ENCODE measurements around the gene KRT72. TPM values are rescaled to one million over a fixed set of nuclear protein-coding genes. Genes with fewer than 3 reads are reported as not detected.

Gene KRT72
- total RNA-seq, 3 donors from 2014 or later = not detected

GRCh38 chr12:52575948-52576347, 25.3 kb downstream of the KRT72 start:
- TF ChIP-seq POLR2A (IDR thresholded peaks at IDR 0.05) (no peak), CTCF (IDR thresholded peaks at IDR 0.05) (no peak), POLR2AphosphoS5 (IDR thresholded peaks at IDR 0.05) (no peak)
- Histone ChIP-seq H3K27me3 (no peaks in the 10 kb centered on the region), H3K36me3 (no peaks in the 10 kb centered on the region), H3K4me3 (no peak overlapping the region), H3K27ac (no peak overlapping the region), H3K9me3 (no peaks in the 10 kb centered on the region), H3K4me1 (no peaks in the 10 kb centered on the region)
- intact Hi-C loops (cut with DNase I; ENCODE audit: low total_unique reads) = no loop called here
- no peak for DNase-seq (ENCODE audit: low spot score in 2 of 2)

- intact Hi-C loops (cut with DNase I; ENCODE audit: low total_unique reads) = no loop called here
- H3K27me3 ChIP-seq = no peaks in the 10 kb centered on the region
- no peaks in the 10 kb centered on the region for H3K9me3 ChIP-seq
- TF ChIP-seq POLR2AphosphoS5 (IDR thresholded peaks at IDR 0.05) (no peak), POLR2A (IDR thresholded peaks at IDR 0.05) (no peak), CTCF (IDR thresholded peaks at IDR 0.05) (no peak)
- no peaks in the 10 kb centered on the region for H3K36me3 ChIP-seq
- DNase-seq (ENCODE audit: low spot score in 2 of 2) = no peak
- no peak overlapping the region for H3K4me3 ChIP-seq
- no peak overlapping the region for H3K27ac ChIP-seq
- H3K4me1 ChIP-seq = no peaks in the 10 kb centered on the region
These were observed 26.0 kb downstream of the KRT72 start for GRCh38 chr12:52575256-52575655.

- Histone ChIP-seq H3K36me3 (no peaks in the 10 kb centered on the region), H3K27me3 (no peaks in the 10 kb centered on the region), H3K27ac (no peak within 1 kb of the TSS), H3K4me1 (no peaks in the 10 kb centered on the region), H3K4me3 (no peak within 1 kb of the TSS), H3K9me3 (no peaks in the 10 kb centered on the region)
- intact Hi-C loops (cut with DNase I; ENCODE audit: low total_unique reads) = no loop called here
- no peak for TF ChIP-seq CTCF (IDR thresholded peaks at IDR 0.05)
- no peak for TF ChIP-seq POLR2A (IDR thresholded peaks at IDR 0.05)
- TF ChIP-seq POLR2AphosphoS5 (IDR thresholded peaks at IDR 0.05) = no peak
- DNase-seq (ENCODE audit: low spot score in 2 of 2) = no peak
These were observed 27.5 kb downstream of the KRT72 start, which contains the start of gene KRT74 for GRCh38 chr12:52573743-52574142. Gene KRT74 (minus strand): TSS chr12:52573843. CDS start chr12:52573777, 66 bp downstream.

- DNase-seq (ENCODE audit: low spot score in 2 of 2) = no peak
- no peaks in the 10 kb centered on the region for H3K9me3 ChIP-seq
- no peaks in the 10 kb centered on the region for H3K36me3 ChIP-seq
- H3K4me1 ChIP-seq = no peaks in the 10 kb centered on the region
- no peak overlapping the region for H3K27ac ChIP-seq
- intact Hi-C loops (cut with DNase I; ENCODE audit: low total_unique reads) = no loop called here
- no peak for TF ChIP-seq POLR2A (IDR thresholded peaks at IDR 0.05)
- H3K4me3 ChIP-seq = no peak overlapping the region
- H3K27me3 ChIP-seq = no peaks in the 10 kb centered on the region
These were observed 28.0 kb downstream of the KRT72 start for GRCh38 chr12:52573306-52573705.

- TF ChIP-seq POLR2A (IDR thresholded peaks at IDR 0.05) (no peak), POLR2AphosphoS5 (IDR thresholded peaks at IDR 0.05) (no peak), CTCF (IDR thresholded peaks at IDR 0.05) (no peak)
- Histone ChIP-seq H3K27me3 (no peaks in the 10 kb centered on the region), H3K9me3 (no peaks in the 10 kb centered on the region), H3K27ac (no peak overlapping the region), H3K4me1 (no peaks in the 10 kb centered on the region), H3K4me3 (no peak overlapping the region), H3K36me3 (no peaks in the 10 kb centered on the region)
- no peak for DNase-seq (ENCODE audit: low spot score in 2 of 2)
- intact Hi-C loops (cut with DNase I; ENCODE audit: low total_unique reads) = no loop called here
These were observed 30.8 kb downstream of the KRT72 start for GRCh38 chr12:52570511-52570910.

GRCh38 chr12:52568111-52568510, 33.2 kb downstream of the KRT72 start:
- Histone ChIP-seq H3K36me3 (no peaks in the 10 kb centered on the region), H3K27me3 (no peaks in the 10 kb centered on the region), H3K9me3 (no peaks in the 10 kb centered on the region), H3K27ac (no peak overlapping the region), H3K4me3 (no peak overlapping the region), H3K4me1 (no peaks in the 10 kb centered on the region)
- no peak for TF ChIP-seq POLR2A (IDR thresholded peaks at IDR 0.05)
- no peak for DNase-seq (ENCODE audit: low spot score in 2 of 2)
- intact Hi-C loops (cut with DNase I; ENCODE audit: low total_unique reads) = no loop called here

All from breast epithelium (tissue), 4 donors.